OCI-LY3 (cell line): Measurements from ENCODE around the gene PROSER3.

Experiments
- H2AFZ ChIP-seq: fragments of 200-600, 300-600 bp; shearing (Covaris generic); 2 replicates; pipeline ENCODE4 v1.6.0; 2014; ENCODE audit warnings: antibody characterized with exemption, low read depth, low read length
- H3K27ac ChIP-seq: fragments of 200-600, 300-600 bp; sonication (generic); 2 replicates; pipeline ENCODE4 v1.5.1; 2014; ENCODE audit warnings: mild to moderate bottlenecking, low read length, moderate library complexity, mixed read lengths
- H3K27me3 ChIP-seq: fragments of 200-600, 300-600 bp; sonication (generic); 2 replicates; pipeline ENCODE4 v1.6.1; 2014; ENCODE audit warnings: low read depth, low read length, mixed read lengths
- H3K36me3 ChIP-seq: fragments of 200-600, 300-600 bp; sonication (generic); replicated peaks from 2 replicates; pipeline ENCODE3; 2014; ENCODE audit warnings: low read depth, low read length, mixed read lengths
- H3K4me1 ChIP-seq: fragments of 300-600, 200-600 bp; sonication (generic); 2 replicates; pipeline ENCODE4 v1.6.1; 2014; ENCODE audit warnings: low read length, mixed read lengths
- H3K4me2 ChIP-seq: fragments of 200-600, 300-600 bp; sonication (generic); 2 replicates; pipeline ENCODE4 v1.6.1; 2014; ENCODE audit warnings: low read length, mixed read lengths
- H3K4me3 ChIP-seq: fragments of 300-600, 200-600 bp; sonication (generic); 2 replicates; pipeline ENCODE4 v1.5.1; 2014; ENCODE audit warnings: antibody characterized with exemption, mild to moderate bottlenecking, low read length, moderate library complexity
- H3K79me2 ChIP-seq: fragments of 300-600, 200-600 bp; shearing (Covaris generic); 2 replicates; pipeline ENCODE4 v1.6.1; 2014; ENCODE audit warnings: mild to moderate bottlenecking, low read length, mixed read lengths
- H3K9ac ChIP-seq: fragments of 300-600, 200-600 bp; shearing (Covaris generic); 2 replicates; pipeline ENCODE4 v1.6.0; 2014; ENCODE audit warnings: mild to moderate bottlenecking, low read length, moderate library complexity
- H3K9me3 ChIP-seq: fragments of 200-600, 300-600 bp; shearing (Covaris generic); 2 replicates; pipeline ENCODE4 v1.6.1; 2014; ENCODE audit warnings: low read length, mixed read lengths; ENCODE audit not compliant: insufficient read depth
- H4K20me1 ChIP-seq: fragments of 200-600, 300-600 bp; sonication (generic); 2 replicates; pipeline ENCODE4 v1.6.1; 2016; ENCODE audit warnings: low read length, mixed read lengths; ENCODE audit not compliant: insufficient read depth
- EZH2phosphoT487 ChIP-seq: fragments of 200-600 bp; shearing (Covaris generic); IDR thresholded peaks from 2 replicates; pipeline ENCODE4 v1.6.1; 2018; ENCODE audit warnings: antibody characterized with exemption, mixed run types, low read depth
- TF ChIP-seq, protein P1 (sequence below): fragments of 200-600, 300-600 bp; sonication (generic); IDR thresholded peaks from 2 replicates; pipeline ENCODE4 v1.5.1; 2014; ENCODE audit warnings: antibody characterized with exemption, low read length, low read depth

PROSER3 gene

GRCh38 chr19:35736913-35737886 lies 20.8 kb upstream of the PROSER3 start:
- no peak overlapping the region for H3K9ac ChIP-seq
- TF ChIP-seq, protein P1, sequence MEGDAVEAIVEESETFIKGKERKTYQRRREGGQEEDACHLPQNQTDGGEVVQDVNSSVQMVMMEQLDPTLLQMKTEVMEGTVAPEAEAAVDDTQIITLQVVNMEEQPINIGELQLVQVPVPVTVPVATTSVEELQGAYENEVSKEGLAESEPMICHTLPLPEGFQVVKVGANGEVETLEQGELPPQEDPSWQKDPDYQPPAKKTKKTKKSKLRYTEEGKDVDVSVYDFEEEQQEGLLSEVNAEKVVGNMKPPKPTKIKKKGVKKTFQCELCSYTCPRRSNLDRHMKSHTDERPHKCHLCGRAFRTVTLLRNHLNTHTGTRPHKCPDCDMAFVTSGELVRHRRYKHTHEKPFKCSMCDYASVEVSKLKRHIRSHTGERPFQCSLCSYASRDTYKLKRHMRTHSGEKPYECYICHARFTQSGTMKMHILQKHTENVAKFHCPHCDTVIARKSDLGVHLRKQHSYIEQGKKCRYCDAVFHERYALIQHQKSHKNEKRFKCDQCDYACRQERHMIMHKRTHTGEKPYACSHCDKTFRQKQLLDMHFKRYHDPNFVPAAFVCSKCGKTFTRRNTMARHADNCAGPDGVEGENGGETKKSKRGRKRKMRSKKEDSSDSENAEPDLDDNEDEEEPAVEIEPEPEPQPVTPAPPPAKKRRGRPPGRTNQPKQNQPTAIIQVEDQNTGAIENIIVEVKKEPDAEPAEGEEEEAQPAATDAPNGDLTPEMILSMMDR = peak; percentile 25
- no peak for TF ChIP-seq EZH2phosphoT487
- no peak overlapping the region for H3K4me3 ChIP-seq
- peaks cover 2% of the 10 kb centered on the region; the same call in 1 of the 2 replicates for H3K79me2 ChIP-seq
- H3K4me2 ChIP-seq = no peak overlapping the region
- H2AFZ ChIP-seq = no peak overlapping the region
- no peaks in the 10 kb centered on the region for H3K9me3 ChIP-seq
- H4K20me1 ChIP-seq = peaks cover 9% of the 10 kb centered on the region; the same call in 1 of the 2 replicates
- H3K27ac ChIP-seq = no peak overlapping the region
- H3K4me1 ChIP-seq = peaks cover 14% of the 10 kb centered on the region
- H3K36me3 ChIP-seq = peaks cover 49% of the 10 kb centered on the region
- no peaks in the 10 kb centered on the region for H3K27me3 ChIP-seq

DNA sequence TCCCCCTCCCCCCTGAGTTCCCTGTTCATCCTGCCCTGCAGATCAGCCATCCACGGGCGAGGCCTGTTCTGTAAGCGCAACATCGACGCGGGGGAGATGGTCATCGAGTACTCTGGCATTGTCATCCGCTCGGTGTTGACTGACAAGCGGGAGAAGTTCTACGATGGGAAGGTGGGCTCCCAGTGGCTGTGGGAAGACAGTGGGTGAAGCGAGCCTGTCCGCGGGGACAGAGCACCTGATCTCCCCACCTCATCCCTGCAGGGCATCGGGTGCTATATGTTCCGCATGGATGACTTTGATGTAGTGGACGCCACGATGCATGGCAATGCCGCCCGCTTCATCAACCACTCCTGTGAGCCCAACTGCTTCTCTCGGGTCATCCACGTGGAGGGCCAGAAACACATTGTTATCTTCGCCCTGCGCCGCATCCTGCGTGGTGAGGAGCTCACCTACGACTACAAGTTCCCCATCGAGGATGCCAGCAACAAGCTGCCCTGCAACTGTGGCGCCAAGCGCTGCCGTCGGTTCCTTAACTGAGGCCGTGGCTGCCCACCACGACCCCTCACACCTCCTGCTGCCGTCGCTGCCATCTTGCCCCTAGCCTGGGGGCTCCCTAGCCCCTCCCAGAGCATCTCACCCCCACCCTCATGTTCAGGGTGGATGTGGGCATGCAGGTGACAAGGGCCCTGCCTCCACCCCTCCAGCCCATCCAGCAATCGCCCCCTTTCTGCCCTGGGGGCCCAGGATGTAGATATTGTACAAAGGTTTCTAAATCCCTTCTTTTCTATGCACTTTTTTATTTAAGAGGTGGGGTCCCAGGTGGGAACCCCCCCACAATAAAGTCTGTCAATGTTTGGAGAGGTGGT lies 19.7 kb upstream of the PROSER3 start:
- TF ChIP-seq EZH2phosphoT487 = no peak
- TF ChIP-seq, protein P1 = no peak
- H3K4me1 ChIP-seq = peaks cover 24% of the 10 kb centered on the region

DNA sequence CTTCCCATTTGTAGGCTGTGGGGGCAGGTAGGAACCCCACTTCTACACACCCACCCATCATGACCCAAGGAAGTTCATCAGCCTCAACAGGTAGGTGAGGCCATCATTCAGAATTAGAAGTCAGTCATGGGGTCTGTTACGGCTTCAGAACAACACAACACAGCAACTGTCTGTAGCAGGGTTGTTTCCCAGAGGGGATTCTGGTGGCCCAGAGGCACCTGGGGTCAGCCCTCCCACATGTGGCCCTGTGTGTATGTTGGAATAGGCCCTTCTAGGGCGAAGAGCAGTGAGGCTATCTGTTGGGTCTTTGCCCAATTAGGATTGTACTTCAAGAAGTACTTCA lies 19.1 kb upstream of the PROSER3 start:
- Histone ChIP-seq H2AFZ (no peak overlapping the region), H3K4me1 (peaks cover 26% of the 10 kb centered on the region), H3K79me2 (peaks cover 2% of the 10 kb centered on the region; the same call in 1 of the 2 replicates), H4K20me1 (peaks cover 9% of the 10 kb centered on the region; the same call in 1 of the 2 replicates), H3K27ac (no peak overlapping the region), H3K9ac (no peak overlapping the region), H3K27me3 (no peaks in the 10 kb centered on the region), H3K36me3 (peaks cover 39% of the 10 kb centered on the region), H3K9me3 (no peaks in the 10 kb centered on the region), H3K4me3 (no peak overlapping the region), H3K4me2 (no peak overlapping the region)
- TF ChIP-seq, protein P1 = no peak
- no peak for TF ChIP-seq EZH2phosphoT487

More for the DNA sequence above, 19.7 kb upstream of the PROSER3 start:
- Histone ChIP-seq H3K9me3 (no peaks in the 10 kb centered on the region), H3K27me3 (no peaks in the 10 kb centered on the region), H3K9ac (no peak overlapping the region), H2AFZ (no peak overlapping the region), H3K36me3 (peaks cover 44% of the 10 kb centered on the region), H3K79me2 (peaks cover 2% of the 10 kb centered on the region; the same call in 1 of the 2 replicates), H3K27ac (no peak overlapping the region), H4K20me1 (peaks cover 9% of the 10 kb centered on the region; the same call in 1 of the 2 replicates), H3K4me3 (no peak overlapping the region), H3K4me2 (no peak overlapping the region)
